SH-SY5Y (cell line): ENCODE measurements around the gene RBM15.

Experiments used
- GATA2 ChIP-seq: IDR thresholded peaks from 2 replicates; pipeline ENCODE4 v1.6.1; 2011; ENCODE audit warnings: mild to moderate bottlenecking, low read depth, low read length
- GATA3 ChIP-seq: IDR thresholded peaks from 2 replicates; pipeline ENCODE4 v1.6.1; 2011; ENCODE audit warnings: low read depth, mild to moderate bottlenecking, low read length, moderate library complexity

DNA sequence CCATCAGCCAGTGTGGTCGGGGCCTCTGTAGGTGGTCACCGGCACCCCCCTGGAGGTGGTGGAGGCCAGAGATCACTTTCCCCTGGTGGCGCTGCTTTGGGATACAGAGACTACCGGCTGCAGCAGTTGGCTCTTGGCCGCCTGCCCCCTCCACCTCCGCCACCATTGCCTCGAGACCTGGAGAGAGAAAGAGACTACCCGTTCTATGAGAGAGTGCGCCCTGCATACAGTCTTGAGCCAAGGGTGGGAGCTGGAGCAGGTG is 961 bp downstream of the RBM15 start:
- TF ChIP-seq GATA2 = no peak
- TF ChIP-seq GATA3 = no peak
